ENCODE results near the gene RASD2.

DNA sequence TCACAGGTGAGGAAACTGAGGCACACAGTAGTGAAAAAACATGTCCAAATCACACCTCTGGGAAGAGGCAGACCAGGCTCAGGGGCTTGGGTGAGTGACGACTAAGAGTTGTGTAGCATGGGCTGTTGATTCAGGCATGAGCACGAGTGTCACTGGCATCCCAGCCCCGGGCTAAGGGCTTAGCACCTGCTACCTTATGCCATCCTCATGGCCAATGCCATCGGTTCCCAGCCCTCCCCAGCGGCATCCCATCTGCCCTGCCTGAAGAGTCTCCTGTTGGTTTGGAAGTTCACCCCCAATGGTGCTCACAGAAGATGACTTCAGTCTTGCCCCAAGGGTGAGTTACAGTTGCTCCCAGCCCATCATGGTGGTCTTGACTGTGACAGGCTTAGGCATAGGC, 54.1 kb downstream of the RASD2 start:
- TF ChIP-seq, protein P1, sequence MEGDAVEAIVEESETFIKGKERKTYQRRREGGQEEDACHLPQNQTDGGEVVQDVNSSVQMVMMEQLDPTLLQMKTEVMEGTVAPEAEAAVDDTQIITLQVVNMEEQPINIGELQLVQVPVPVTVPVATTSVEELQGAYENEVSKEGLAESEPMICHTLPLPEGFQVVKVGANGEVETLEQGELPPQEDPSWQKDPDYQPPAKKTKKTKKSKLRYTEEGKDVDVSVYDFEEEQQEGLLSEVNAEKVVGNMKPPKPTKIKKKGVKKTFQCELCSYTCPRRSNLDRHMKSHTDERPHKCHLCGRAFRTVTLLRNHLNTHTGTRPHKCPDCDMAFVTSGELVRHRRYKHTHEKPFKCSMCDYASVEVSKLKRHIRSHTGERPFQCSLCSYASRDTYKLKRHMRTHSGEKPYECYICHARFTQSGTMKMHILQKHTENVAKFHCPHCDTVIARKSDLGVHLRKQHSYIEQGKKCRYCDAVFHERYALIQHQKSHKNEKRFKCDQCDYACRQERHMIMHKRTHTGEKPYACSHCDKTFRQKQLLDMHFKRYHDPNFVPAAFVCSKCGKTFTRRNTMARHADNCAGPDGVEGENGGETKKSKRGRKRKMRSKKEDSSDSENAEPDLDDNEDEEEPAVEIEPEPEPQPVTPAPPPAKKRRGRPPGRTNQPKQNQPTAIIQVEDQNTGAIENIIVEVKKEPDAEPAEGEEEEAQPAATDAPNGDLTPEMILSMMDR (IDR thresholded peaks at IDR 0.05), result no peak
- TF ChIP-seq POLR2A (IDR thresholded peaks at IDR 0.05), result no peak

All from Peyer's patch (tissue), 4 donors.